Measurements from ENCODE around the gene PRKAR2B.
A peak's percentile ranks its signal among the peaks of the same experiment; 100 is the strongest.
"Not testable (repeated sequence)": the region's sequence is repeated elsewhere in the genome, so short reads cannot be mapped to it uniquely, and the experiment has no call there.

The PRKAR2B gene

DNA sequence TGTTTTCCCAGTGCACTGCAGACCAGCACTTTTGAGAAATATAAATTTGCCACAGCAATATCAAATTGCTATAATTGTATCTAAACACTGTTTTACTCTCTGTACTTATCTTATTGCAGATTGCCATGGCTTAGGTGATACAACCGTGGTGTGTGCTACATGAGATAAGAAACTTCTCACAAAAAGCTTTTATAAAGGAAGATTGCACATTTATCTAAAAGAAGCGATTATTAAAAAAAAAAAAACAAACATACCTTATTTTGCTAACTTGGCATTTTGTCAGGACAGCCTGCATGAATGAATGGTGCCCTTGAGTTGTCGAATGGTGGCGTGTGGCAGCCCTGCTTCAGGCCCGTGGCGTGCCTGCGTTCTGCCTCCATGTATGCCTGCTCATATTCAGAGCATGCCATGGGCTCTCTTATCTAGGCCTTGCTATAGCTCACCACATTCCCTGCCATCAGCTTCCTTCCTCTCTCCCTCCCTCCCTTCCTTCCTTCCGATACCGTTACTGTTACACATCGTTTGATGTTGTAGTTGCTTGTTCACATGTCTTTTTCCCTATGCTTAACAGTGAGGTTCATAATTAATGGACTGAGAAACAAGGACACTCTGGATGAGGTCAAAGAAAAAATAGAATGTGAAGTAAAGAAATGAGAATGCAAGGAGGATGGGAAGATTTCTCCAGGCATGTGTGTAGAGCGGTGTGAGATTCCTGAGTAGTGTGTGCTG is 34.9 kb downstream of the PRKAR2B start:
- DNase-seq, result no peak

DNA sequence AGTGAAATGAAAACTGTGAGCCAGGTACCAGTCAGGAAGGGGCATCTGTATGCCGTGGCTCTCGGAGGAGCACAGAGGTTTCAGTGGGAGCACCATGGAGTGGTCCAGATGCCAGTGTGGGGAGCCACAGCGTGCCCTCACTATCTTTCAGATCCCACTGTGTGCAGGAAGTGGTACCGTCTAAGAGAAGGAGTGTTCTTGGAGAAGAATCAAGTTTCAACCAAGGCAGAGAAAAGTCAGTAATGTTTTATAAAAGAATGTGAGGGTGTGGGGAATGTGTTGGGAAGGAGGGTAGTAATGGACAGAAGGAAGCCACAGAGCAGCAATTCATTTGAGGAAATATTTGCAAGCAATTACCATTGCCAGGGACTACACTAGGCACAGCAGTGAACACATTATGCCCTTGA is 35.6 kb downstream of the PRKAR2B start:
- no peak for DNase-seq

- no peak for DNase-seq
These were observed 36.0 kb downstream of the PRKAR2B start for GRCh38 chr7:107080533-107080932.

DNA sequence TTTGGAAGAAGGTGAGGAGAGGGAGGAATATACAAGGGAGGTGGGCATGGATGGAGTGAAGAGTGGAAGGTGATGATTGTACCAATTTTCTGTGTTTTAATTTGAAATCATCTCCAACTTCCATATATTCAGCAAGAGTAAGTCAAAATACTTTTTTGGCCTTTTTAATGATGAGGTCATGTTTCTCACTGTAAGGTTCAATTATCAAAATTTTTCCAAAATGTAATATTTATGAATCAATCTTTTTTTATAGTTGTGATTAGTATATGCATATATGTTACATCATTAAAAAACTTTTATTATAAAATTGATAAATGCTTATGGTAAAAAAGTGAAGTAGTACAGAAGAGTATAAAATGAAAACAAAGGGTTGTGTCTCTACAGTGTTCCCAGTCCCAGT is 40.7 kb downstream of the PRKAR2B start:
- no peak for DNase-seq

DNA sequence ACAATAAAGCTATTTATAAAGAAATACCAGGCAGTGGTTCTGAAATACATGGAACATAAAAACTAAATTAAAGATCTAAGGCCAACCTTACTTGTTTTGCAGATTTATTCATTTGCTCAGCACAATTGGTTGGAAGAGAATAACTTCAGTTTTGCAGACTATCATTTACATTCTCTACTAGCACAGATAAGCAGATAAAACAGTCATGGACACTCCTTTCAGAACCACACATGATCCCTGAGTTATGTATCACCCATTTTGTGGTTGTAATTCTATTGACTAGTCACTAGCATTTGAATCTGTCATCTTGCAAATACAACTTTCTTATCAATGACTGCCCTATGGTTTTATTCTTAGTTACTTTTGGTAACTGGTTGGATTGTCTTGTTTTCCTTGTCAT is 45.1 kb downstream of the PRKAR2B start:
- no peak for DNase-seq

DNA sequence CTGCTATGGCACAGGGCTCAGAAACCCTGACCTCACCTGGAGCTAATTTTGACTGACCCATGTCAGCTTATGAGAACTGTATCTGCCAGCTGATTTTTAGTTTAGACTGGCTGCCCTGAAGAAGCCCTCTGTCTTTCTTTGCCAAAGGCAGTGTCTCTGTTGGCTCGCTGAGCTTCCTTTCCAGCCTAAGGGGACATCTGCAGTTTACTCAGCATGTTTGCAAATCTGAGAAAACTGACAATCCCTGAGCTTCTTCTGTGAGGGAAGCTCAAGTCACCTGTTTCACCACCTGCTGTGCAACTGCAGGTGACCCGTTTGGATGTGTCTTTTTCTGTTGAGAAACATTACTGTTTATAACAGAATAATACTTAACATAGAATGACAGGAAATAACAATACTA is 46.0 kb downstream of the PRKAR2B start:
- DNase-seq, result no peak

DNA sequence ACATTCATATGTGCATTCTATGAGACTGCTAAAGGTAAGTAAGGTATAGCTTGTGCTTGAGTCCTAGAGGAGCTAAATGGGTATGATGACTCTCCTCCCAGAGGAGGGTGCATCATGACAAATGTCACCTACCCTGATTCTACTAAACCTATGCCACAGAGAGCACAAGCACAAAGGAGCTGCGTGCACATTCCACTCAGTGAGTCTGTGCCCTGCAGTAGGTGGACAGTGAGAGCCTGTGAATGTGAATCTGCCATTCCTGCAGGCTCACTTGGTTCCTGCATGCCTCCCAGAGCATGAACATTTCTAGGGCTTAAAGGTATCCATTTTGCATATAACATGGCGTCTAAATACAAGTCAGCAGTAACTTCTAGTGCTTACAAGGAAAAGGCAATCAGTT is 46.8 kb downstream of the PRKAR2B start:
- DNase-seq, result no peak

- not testable (repeated sequence) for DNase-seq
These were observed 49.2 kb downstream of the PRKAR2B start for GRCh38 chr7:107093671-107094070.

DNA sequence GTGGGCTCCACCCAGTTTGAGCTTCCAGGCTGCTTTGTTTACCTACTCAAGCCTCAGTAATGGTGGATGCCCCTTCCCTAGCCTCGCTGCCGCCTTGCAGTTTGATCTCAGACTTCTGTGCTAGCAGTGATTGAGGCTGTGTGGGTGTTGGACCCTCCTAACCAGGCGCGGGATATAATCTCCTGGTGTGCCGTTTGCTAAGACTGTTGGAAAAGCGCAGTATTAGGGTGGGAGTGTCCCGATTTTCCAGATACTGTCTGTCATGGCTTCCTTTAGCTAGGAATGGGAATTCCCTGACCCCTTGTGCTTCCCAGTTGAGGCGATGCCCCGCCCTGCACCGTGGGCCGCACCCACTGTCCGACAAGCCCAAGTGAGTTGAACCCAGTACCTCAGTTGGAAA is 54.6 kb downstream of the PRKAR2B start:
- DNase-seq, result not testable (repeated sequence)

- DNase-seq, result no peak
These were observed 56.3 kb downstream of the PRKAR2B start for GRCh38 chr7:107100824-107101223.

GRCh38 chr7:107103369-107103768 is 58.9 kb downstream of the PRKAR2B start:
- no peak for DNase-seq

GRCh38 chr7:107104801-107105200 is 60.3 kb downstream of the PRKAR2B start:
- DNase-seq, result no peak

DNA sequence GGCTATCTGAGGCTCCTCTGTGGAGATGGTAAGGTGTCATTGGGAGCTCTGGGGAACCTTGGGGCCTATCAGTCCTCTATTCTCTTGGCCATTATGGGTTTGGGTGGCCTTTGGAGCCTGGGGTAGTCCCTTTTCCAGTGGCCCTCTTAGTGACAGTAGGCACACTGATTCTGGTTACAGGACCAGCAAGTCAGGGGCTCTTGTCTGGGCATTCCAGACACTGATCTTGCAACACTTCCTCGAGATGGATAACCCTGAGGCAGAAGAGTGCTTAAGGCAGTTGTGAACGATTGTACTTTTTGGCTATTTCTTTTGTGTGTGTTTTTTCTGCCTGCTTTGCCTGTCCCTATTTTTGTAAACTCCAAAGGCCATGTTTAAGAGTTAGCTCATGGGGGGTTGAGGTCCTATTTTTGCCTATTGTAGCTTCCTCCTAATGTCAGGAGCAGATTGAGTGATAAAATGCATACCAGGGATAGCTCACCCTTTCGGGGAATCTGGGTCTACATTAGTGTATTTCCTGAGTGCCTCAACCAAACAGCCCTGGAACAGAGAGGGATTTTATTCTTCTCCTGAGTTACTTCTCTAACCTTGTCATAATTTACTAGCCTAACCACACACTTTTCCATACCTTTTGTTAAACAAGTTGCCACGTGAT is 61.2 kb downstream of the PRKAR2B start:
- DNase-seq, result no peak

DNA sequence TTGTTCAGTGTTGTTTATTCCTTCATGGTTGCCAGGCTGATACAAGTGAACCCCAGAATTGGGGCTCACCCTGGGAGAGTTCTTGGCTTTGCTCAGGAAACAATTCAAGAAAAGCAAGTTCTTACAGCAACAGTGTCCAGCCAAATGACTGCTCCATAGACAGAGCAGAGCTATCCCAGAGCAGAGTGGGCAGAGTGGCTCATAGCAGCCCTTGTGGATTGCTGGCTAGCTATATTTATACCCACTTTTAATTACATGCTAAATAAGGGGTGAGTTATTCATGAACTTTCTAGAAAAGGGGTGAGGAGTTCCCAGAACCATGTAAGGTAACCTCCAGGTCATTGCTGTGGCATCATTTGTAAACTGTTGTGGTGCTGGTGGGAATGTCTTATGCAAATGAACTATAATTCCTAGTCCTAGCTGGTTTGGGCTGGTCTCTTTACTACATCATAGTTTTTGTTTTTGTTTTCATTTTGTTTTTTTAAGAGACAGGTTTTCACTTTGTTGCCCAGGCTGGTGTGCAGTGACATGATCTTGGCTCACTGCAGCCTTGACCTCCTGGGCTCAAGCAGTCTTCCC is 64.4 kb downstream of the PRKAR2B start:
- DNase-seq, result no peak

- DNase-seq, result no peak
These were observed 65.5 kb downstream of the PRKAR2B start for GRCh38 chr7:107109955-107110354.

DNA sequence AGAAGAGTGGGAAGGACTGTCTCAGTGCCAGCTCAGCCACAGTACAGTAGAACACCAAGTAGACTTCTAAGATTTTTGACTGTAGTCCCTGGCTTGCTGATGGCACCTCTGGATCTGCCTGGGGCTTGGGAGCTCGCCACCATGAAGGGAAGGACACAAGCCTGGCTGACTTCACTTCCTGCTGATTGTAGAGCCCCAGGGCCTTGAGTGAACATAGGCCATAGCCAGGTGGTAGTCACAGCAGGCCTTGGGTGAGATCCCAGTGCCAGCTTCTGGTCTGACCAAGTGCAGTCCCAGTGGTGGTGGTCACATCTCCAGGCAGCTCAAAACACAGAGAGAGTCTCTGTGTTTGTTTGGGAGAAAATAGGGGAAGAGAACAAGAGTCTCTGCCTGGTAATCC is 66.7 kb downstream of the PRKAR2B start:
- DNase-seq, result no peak

- no peak for DNase-seq
These were observed 69.4 kb downstream of the PRKAR2B start for GRCh38 chr7:107113866-107114265.

DNA sequence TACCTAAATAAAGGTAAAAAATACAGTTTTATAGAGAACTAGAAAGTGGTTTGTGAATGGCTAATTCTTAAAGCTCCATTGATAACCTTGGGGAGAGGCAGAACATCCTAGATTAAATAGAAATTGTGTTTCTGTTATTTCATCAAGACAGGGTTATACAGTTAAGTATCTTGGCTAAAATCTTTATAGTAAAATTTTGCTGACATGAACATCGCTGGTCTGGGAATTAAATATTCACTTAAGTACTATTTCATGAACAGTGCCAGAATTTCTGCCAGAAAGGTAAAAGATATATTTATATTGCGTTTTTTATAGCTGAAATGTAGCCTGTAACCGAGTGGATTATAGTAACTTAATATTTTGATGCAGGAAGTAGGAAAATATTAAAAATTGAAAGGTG is 70.6 kb downstream of the PRKAR2B start:
- no peak for DNase-seq

GRCh38 chr7:107115762-107116540 is 71.4 kb downstream of the PRKAR2B start:
- no peak for DNase-seq

- peak; percentile 24 for DNase-seq
These were observed 73.8 kb downstream of the PRKAR2B start for GRCh38 chr7:107118109-107118900.

DNA sequence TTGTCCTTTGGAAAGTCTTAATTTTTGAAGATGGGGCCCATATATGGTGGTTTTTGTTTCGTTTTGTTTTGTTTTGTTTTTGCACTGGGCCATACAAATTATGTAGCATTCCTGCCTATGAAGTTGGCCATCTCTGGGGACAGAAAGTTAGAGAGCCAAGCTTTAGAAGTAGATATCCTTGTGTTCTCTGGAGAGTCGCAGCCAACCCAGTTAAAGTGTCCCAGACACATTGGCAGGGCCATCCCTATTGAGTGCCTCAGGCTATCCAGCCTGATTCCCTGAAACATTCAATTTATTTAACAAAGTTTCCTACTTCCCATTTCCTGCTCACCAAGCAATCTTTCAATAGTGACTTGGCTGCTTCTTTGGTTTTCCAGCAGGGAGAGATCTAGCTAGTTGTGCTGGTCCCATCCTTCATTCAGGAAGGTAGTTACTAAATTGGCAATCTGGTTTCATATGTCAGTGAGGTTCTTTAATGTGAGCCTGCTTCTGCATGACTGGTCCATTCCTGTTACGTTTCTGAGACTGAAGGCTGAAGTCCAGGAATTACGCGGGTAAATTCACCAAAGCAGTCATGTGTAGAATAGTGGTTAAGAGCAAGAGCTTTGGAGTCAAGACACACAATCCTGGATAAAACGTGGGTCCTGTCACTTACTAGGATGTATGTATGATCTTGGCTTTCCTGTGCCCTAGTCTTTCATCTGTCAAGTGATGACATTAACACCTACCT is 75.0 kb downstream of the PRKAR2B start:
- no peak for DNase-seq

- no peak for DNase-seq
These were observed 78.0 kb downstream of the PRKAR2B start for GRCh38 chr7:107122486-107122911.

Data from NCI-H1092 treated with DMSO at 0.1 percent for 48 hours (cell line).